LNCaP clone FGC (cell line): Measurements from ENCODE around the gene RALY.

Experiments used
- DNase-seq: peaks from one replicate; pipeline ENCODE4 v3.0.0-alpha.2; 2011; ENCODE audit warnings: low read depth
- H3K4me3 ChIP-seq: 2 replicates; pipeline ENCODE4 v1.5.1; 2011; ENCODE audit warnings: mild to moderate bottlenecking, low read depth, low read length, control low read depth
- TF ChIP-seq, protein P1 (sequence below): IDR thresholded peaks from 2 replicates; pipeline ENCODE4 v1.5.1; 2012; ENCODE audit warnings: mild to moderate bottlenecking; ENCODE audit not compliant: control insufficient read depth, insufficient read depth; ENCODE audit errors: extremely low read depth

Gene RALY

DNA sequence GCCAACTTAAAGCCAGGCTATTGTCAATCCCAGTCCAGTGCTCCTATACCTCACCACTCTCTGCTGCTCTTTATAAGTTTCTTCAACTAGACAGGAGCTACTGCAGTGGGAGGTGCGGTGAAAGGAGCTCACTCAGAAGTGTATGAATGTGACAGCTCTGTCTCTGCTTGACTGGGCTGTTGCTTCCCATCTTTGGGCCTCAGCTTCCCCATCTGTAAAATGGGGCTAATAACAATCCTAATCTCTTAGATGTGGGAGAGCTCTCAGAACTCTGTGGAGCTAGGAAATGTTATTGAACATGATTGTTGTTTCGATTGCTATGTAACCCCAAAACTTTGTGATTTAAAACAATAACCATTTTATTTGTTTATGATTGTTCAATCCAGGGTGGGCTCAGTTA, 8.4 kb upstream of the RALY start:
- DNase-seq: no peak
- no peak overlapping the region for H3K4me3 ChIP-seq
- TF ChIP-seq, protein P1, sequence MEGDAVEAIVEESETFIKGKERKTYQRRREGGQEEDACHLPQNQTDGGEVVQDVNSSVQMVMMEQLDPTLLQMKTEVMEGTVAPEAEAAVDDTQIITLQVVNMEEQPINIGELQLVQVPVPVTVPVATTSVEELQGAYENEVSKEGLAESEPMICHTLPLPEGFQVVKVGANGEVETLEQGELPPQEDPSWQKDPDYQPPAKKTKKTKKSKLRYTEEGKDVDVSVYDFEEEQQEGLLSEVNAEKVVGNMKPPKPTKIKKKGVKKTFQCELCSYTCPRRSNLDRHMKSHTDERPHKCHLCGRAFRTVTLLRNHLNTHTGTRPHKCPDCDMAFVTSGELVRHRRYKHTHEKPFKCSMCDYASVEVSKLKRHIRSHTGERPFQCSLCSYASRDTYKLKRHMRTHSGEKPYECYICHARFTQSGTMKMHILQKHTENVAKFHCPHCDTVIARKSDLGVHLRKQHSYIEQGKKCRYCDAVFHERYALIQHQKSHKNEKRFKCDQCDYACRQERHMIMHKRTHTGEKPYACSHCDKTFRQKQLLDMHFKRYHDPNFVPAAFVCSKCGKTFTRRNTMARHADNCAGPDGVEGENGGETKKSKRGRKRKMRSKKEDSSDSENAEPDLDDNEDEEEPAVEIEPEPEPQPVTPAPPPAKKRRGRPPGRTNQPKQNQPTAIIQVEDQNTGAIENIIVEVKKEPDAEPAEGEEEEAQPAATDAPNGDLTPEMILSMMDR: no peak

DNA sequence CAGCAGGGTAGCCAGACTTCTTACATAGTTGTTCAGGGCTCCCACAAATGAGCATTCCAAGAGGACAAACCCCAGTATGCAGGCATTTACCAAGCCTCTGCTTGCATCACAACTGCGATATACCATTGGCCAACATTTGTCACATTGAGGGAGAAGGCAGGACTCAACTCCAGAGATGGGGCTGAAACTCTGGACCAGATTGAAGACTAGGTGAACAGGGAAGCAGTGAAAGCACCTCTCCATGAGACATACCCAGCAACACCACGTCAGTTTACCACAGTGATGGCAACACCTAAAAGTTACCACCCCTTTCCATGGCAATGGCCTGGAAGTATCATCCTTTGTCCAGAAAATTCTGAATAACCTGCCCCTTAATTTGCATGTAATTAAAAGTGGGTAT, 7.9 kb upstream of the RALY start:
- no peak for DNase-seq
- TF ChIP-seq, protein P1: no peak
- H3K4me3 ChIP-seq: no peak overlapping the region

DNA sequence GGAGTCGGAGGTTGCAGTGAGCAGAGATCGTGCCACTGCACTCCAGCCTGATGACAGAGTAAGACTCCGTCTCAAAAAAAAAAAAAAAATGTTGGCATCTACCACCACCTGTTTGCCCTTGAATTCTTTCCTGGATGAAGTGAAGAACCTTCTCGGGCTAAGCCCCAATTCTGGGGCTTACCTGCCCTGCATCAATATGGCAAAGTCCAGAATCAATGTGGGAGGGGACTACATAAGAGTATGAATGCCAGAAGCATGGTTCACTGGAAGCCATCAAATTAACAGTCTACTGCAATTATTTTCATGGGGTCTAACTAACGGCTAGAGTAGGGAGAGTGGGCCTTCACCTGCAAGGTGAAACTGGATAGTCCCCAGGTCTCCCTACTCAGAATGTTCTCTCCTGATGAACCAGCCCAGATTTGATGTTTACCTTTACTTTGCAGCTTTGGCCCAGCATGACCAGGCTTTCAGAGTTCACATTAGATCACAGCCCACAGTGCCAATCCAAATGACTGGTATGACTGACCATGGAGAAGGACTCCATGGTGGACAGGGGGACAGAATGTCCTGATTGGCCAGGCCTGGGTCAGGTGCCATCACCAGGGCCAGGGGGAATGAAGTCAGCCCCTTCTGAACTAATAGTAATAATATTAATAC, 7.0 kb upstream of the RALY start:
- no peak for DNase-seq
- TF ChIP-seq, protein P1: no peak
- H3K4me3 ChIP-seq: no peak overlapping the region

- TF ChIP-seq, protein P1: no peak
- H3K4me3 ChIP-seq: no peak overlapping the region
- DNase-seq: no peak
Observed at GRCh38 chr20:33990075-33990474, 3.6 kb upstream of the RALY start.

- TF ChIP-seq, protein P1: no peak
- DNase-seq: no peak
- no peak overlapping the region; the same call in 1 of the 2 replicates for H3K4me3 ChIP-seq
Observed at GRCh38 chr20:33991502-33991901, 2.2 kb upstream of the RALY start.

DNA sequence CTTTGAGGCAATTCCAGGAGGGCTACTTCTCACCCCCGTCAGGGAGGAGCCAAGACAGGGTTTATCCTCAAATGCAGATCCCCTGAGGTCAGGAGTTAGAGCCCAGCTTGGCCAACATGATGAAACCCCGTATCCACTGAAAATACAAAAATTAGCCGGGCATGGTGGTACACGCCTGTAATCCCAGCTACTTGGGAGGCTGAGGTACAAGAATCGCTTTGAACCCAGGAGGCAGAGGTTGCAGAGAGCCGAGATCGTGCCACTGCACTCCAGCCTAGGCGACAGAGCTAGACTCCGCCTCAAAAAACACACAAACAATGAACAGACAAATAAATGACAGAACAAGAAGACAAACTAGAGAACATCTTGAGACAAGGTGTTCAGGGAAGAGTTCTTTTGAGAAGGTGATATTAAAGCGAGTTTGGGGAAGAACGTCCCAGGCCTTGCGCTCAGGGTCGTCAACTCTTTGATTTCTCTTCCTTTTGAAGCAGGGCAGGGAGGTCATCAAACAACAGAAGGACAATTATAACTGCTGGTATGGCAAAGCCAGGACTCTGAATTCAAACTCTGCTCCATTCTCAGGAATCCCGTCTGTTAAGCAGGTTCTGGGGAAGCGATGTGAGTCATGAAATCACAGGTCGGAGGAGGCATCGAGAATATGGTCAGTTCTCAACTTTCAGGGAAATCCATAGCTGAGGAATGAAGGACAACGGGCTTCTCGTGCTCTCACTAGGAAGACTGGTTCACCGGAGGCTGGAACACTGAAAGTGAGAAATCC, 1.4 kb upstream of the RALY start:
- DNase-seq: no peak
- TF ChIP-seq, protein P1: no peak
- peak overlapping the region; percentile 87 for H3K4me3 ChIP-seq
